NOMO-1 treated with DMSO at 0.1 percent for 48 hours (cell line): ENCODE results near the gene ENOX1.
"Not testable (repeated sequence)": the region's sequence is repeated elsewhere in the genome, so short reads cannot be mapped to it uniquely, and the experiment has no call there.

Source experiments
- DNase-seq: peaks from one replicate; lab custom pipeline; 2025; ENCODE audit not compliant: unreplicated experiment; lab: John Stamatoyannopoulos, UW

Gene ENOX1

GRCh38 chr13:43441464-43441863 is 345.3 kb downstream of the ENOX1 start:
- no peak for DNase-seq

GRCh38 chr13:43434191-43434590 is 352.6 kb downstream of the ENOX1 start:
- no peak for DNase-seq

- no peak for DNase-seq
Measured at GRCh38 chr13:43433691-43434141, 353.1 kb downstream of the ENOX1 start.

- DNase-seq, result no peak
Measured at GRCh38 chr13:43432958-43433357, 353.8 kb downstream of the ENOX1 start.

- DNase-seq, result peak; percentile 36
Measured at GRCh38 chr13:43431841-43432240, 354.9 kb downstream of the ENOX1 start.

GRCh38 chr13:43431290-43431716 is 355.5 kb downstream of the ENOX1 start:
- DNase-seq, result no peak

- no peak for DNase-seq
Measured at GRCh38 chr13:43428545-43429296, 358.1 kb downstream of the ENOX1 start.

- no peak for DNase-seq
Measured at GRCh38 chr13:43426355-43426754, 360.4 kb downstream of the ENOX1 start.

GRCh38 chr13:43425234-43425633 is 361.5 kb downstream of the ENOX1 start:
- no peak for DNase-seq

GRCh38 chr13:43424412-43424811 is 362.4 kb downstream of the ENOX1 start:
- no peak for DNase-seq

- DNase-seq, result no peak
Measured at GRCh38 chr13:43422116-43422515, 364.7 kb downstream of the ENOX1 start.

GRCh38 chr13:43416842-43417241 is 369.9 kb downstream of the ENOX1 start:
- DNase-seq, result not testable (repeated sequence)

- DNase-seq, result not testable (repeated sequence)
Measured at GRCh38 chr13:43416408-43416807, 370.4 kb downstream of the ENOX1 start.

- DNase-seq, result not testable (repeated sequence)
Measured at GRCh38 chr13:43415903-43416391, 370.8 kb downstream of the ENOX1 start.

GRCh38 chr13:43414111-43414510 is 372.7 kb downstream of the ENOX1 start:
- DNase-seq, result no peak

- no peak for DNase-seq
Measured at GRCh38 chr13:43411741-43412140, 375.0 kb downstream of the ENOX1 start.

GRCh38 chr13:43411211-43411610 is 375.6 kb downstream of the ENOX1 start:
- no peak for DNase-seq

- no peak for DNase-seq
Measured at GRCh38 chr13:43408274-43408673, 378.5 kb downstream of the ENOX1 start.

GRCh38 chr13:43407023-43407581 is 379.7 kb downstream of the ENOX1 start:
- DNase-seq, result no peak

GRCh38 chr13:43405457-43405856 is 381.3 kb downstream of the ENOX1 start:
- DNase-seq, result no peak

- no peak for DNase-seq
Measured at GRCh38 chr13:43402380-43402779, 384.4 kb downstream of the ENOX1 start.

- DNase-seq, result peak; percentile 67
Measured at GRCh38 chr13:43401361-43401760, 385.4 kb downstream of the ENOX1 start.
